HEK293T (cell line): ENCODE data around the gene BICDL1.

Experiments used
- CTCF ChIA-PET: fragments of 350-600 bp; formaldehyde crosslinking; extraction: SDS; loops from one replicate; lab custom pipeline; 2021; ENCODE audit warnings: antibody characterized with exemption, inconsistent platforms; lab: Yijun Ruan, JAX
- POLR2A ChIA-PET: fragments of 350-600 bp; formaldehyde crosslinking; extraction: SDS; loops from one replicate; lab custom pipeline; 2020; ENCODE audit warnings: antibody characterized with exemption, inconsistent platforms; lab: Yijun Ruan, JAX
- DNase-seq: peaks from one replicate; pipeline ENCODE4 v3.0.0; 2012; ENCODE audit warnings: mixed read lengths; ENCODE audit errors: extremely low spot score
- ARNT ChIP-seq: fragments of 450-650 bp; IDR thresholded peaks from 2 replicates; pipeline ENCODE4 v1.6.1; 2017; ENCODE audit warnings: mild to moderate bottlenecking
- BHLHE40 ChIP-seq: fragments of 450-650 bp; IDR thresholded peaks from 2 replicates; pipeline ENCODE4 v1.6.1; 2016; ENCODE audit warnings: mild to moderate bottlenecking, moderate library complexity, borderline replicate concordance
- CTBP1 ChIP-seq: fragments of 450-650 bp; IDR thresholded peaks from 2 replicates; pipeline ENCODE4 v1.6.1; 2016; ENCODE audit warnings: borderline replicate concordance
- ELF4 ChIP-seq: fragments of 450-650 bp; IDR thresholded peaks from 2 replicates; pipeline ENCODE4 v1.6.1; 2017; ENCODE audit warnings: antibody characterized with exemption
- FOXA1 ChIP-seq: fragments of 450-650 bp; IDR thresholded peaks from 2 replicates; pipeline ENCODE4 v1.6.1; 2016; ENCODE audit warnings: mild to moderate bottlenecking
- FOXK2 ChIP-seq: fragments of 450-650 bp; IDR thresholded peaks from 2 replicates; pipeline ENCODE4 v1.6.1; 2016; ENCODE audit warnings: mild to moderate bottlenecking
- FOXM1 ChIP-seq: fragments of 450-650 bp; IDR thresholded peaks from 2 replicates; pipeline ENCODE4 v1.6.1; 2017; ENCODE audit warnings: mild to moderate bottlenecking, borderline replicate concordance
- HDGF ChIP-seq: fragments of 450-650 bp; IDR thresholded peaks from 2 replicates; pipeline ENCODE4 v1.6.1; 2017; ENCODE audit warnings: antibody characterized with exemption, borderline replicate concordance
- L3MBTL2 ChIP-seq: fragments of 450-650 bp; conservative IDR thresholded peaks from 2 replicates; pipeline ENCODE4 v1.6.1; 2016; ENCODE audit warnings: mild to moderate bottlenecking
- LEF1 ChIP-seq: fragments of 450-650 bp; IDR thresholded peaks from 2 replicates; pipeline ENCODE4 v1.6.1; 2017; ENCODE audit warnings: mild to moderate bottlenecking, borderline replicate concordance
- NFRKB ChIP-seq: fragments of 450-650 bp; IDR thresholded peaks from 2 replicates; pipeline ENCODE4 v1.6.1; 2016; ENCODE audit warnings: mild to moderate bottlenecking, moderate library complexity
- SP1 ChIP-seq: fragments of 450-650 bp; IDR thresholded peaks from 2 replicates; pipeline ENCODE4 v1.6.1; 2017
- SUZ12 ChIP-seq: fragments of 450-650 bp; IDR thresholded peaks from 2 replicates; pipeline ENCODE4 v1.6.1; 2016; ENCODE audit warnings: mild to moderate bottlenecking
- TARDBP ChIP-seq: fragments of 450-650 bp; IDR thresholded peaks from 2 replicates; pipeline ENCODE4 v1.6.1; 2016
- ZNF384 ChIP-seq: fragments of 450-650 bp; IDR thresholded peaks from 2 replicates; pipeline ENCODE4 v1.6.1; 2016
- TF ChIP-seq, protein P1 (sequence below): fragments of 450-650 bp; IDR thresholded peaks from 2 replicates; pipeline ENCODE4 v1.6.1; 2016

BICDL1 gene

GRCh38 chr12:120054293-120054692 lies 65.3 kb downstream of the BICDL1 start:
- TF ChIP-seq LEF1 (no peak), L3MBTL2 (no peak), NFRKB (no peak), TARDBP (no peak)
- POLR2A ChIA-PET: no interaction called here
- no peak for DNase-seq
- CTCF ChIA-PET: no interaction called here

GRCh38 chr12:120055231-120056000 lies 66.4 kb downstream of the BICDL1 start:
- TF ChIP-seq SUZ12 (no peak), ELF4 (no peak), TARDBP (no peak), LEF1 (no peak), FOXK2 (no peak), FOXM1 (no peak), SP1 (no peak), L3MBTL2 (no peak), NFRKB (no peak), HDGF (no peak), CTBP1 (no peak), ARNT (no peak)
- TF ChIP-seq, protein P1, sequence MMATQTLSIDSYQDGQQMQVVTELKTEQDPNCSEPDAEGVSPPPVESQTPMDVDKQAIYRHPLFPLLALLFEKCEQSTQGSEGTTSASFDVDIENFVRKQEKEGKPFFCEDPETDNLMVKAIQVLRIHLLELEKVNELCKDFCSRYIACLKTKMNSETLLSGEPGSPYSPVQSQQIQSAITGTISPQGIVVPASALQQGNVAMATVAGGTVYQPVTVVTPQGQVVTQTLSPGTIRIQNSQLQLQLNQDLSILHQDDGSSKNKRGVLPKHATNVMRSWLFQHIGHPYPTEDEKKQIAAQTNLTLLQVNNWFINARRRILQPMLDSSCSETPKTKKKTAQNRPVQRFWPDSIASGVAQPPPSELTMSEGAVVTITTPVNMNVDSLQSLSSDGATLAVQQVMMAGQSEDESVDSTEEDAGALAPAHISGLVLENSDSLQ: no peak
- CTCF ChIA-PET: no interaction called here
- DNase-seq: no peak
- POLR2A ChIA-PET: no interaction called here

DNA sequence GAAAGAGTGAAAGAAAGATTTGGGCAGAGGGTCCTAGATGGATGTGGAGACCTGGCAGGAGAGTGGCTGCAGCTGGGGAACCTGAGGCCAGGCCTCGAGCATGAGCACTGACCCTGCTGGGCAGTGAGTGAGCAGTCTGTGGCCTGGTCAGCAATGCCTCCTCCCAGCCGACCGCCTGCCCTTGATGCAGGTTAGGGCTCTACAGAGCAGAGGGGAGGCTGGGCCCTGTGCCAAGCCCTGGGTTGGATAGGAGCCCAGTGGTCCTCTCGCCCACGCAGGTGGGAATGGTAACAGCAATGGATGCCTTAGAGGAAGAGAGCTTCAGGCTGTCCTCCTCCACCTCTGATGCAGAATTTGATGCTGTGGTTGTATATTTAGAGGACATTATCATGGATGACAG lies 67.7 kb downstream of the BICDL1 start:
- no peak for TF ChIP-seq TARDBP
- TF ChIP-seq ELF4: no peak
- TF ChIP-seq L3MBTL2: no peak
- no peak for TF ChIP-seq BHLHE40
- no peak for TF ChIP-seq LEF1
- TF ChIP-seq NFRKB: no peak
- no peak for TF ChIP-seq SUZ12
- TF ChIP-seq FOXA1: no peak
- TF ChIP-seq, protein P1: no peak
- no peak for TF ChIP-seq FOXK2
- TF ChIP-seq HDGF: no peak
- no peak for TF ChIP-seq ARNT
- TF ChIP-seq FOXM1: no peak
- no peak for TF ChIP-seq ZNF384
- no peak for TF ChIP-seq CTBP1
- TF ChIP-seq SP1: no peak
- ChIA-PET POLR2A (no interaction called here), CTCF (interaction anchor here (1.5 kb wide), 1 partner anchor 30 kb away, joined by 3 read pairs; no protein-coding TSS in a partner anchor)
- DNase-seq: no peak

GRCh38 chr12:120060196-120060595 lies 71.2 kb downstream of the BICDL1 start:
- no peak for DNase-seq
- ChIA-PET CTCF (no interaction called here), POLR2A (no interaction called here)
- TF ChIP-seq ARNT (no peak), BHLHE40 (no peak), HDGF (no peak), L3MBTL2 (no peak), FOXK2 (no peak), CTBP1 (no peak), SUZ12 (no peak), FOXM1 (no peak), ZNF384 (no peak), LEF1 (no peak), TARDBP (no peak), ELF4 (no peak)
- TF ChIP-seq, protein P1: no peak

- DNase-seq: no peak
- ChIA-PET CTCF (no interaction called here), POLR2A (no interaction called here)
- no peak for TF ChIP-seq ELF4
- no peak for TF ChIP-seq NFRKB
- TF ChIP-seq FOXM1: no peak
These were observed 71.7 kb downstream of the BICDL1 start for GRCh38 chr12:120060717-120061116.

- DNase-seq: no peak
- ChIA-PET POLR2A (no interaction called here), CTCF (no interaction called here)
- no peak for TF ChIP-seq TARDBP
- TF ChIP-seq FOXA1: no peak
- TF ChIP-seq, protein P1: no peak
- no peak for TF ChIP-seq L3MBTL2
- no peak for TF ChIP-seq SUZ12
- no peak for TF ChIP-seq FOXK2
- no peak for TF ChIP-seq CTBP1
- TF ChIP-seq HDGF: no peak
- no peak for TF ChIP-seq ARNT
- no peak for TF ChIP-seq SP1
- no peak for TF ChIP-seq ZNF384
- TF ChIP-seq NFRKB: no peak
These were observed 72.7 kb downstream of the BICDL1 start for GRCh38 chr12:120061575-120062214.
